HG03378 (cell line): ENCODE results near the gene SIK1.
"Not testable (repeated sequence)": the region's sequence is repeated elsewhere in the genome, so short reads cannot be mapped to it uniquely, and the experiment has no call there.

ENCODE experiments used
- ATAC-seq: cut with Tn5 transposase; IDR thresholded peaks from one replicate; pipeline ENCODE4 v1.9.1; 2021; ENCODE audit warnings: mild to moderate bottlenecking, moderate library complexity; ENCODE audit not compliant: unreplicated experiment

The SIK1 gene

DNA sequence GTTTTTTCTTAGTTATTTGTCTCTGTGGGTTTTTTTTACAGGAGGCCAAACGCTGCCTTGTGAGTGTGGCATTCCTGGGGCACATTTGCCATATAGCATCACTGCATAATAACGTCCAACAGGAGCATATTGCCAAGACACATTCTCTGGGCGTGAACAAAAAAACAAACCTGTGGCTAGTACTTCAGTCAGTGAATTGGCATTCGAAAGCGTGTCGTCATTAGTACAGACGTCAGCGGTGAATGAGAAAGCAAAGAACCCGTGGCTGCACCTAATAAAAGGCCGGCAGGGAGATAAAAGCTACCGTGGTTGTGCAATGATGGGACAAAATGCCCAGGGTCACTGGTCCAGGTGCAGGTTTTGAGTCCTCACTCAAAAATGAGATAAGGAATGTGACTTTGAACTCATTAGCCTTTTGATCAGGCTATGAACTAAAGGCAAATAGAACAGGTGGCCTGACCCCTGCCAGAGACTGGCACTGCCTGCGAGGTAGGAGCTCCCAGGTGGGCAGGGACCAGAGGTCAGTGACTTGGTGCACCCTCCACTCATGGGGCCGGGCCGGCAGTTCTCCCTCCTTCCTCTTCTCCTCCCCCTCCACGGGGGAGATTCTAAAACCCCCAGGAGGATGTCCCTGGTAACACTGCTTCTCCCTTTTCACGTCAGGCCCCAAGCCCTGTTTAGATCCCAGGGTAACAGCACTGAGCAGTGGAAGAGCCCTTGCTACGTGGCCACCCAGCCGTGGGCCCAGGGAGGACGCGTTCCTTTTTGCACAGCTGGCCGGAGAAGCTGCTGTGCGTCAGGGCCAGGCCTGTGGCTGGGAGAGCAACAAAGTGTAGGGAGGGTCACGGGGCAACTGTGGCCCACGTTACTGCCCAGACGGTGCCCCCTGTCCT lies 14.2 kb upstream of the SIK1 start:
- ATAC-seq, result not testable (repeated sequence)

DNA sequence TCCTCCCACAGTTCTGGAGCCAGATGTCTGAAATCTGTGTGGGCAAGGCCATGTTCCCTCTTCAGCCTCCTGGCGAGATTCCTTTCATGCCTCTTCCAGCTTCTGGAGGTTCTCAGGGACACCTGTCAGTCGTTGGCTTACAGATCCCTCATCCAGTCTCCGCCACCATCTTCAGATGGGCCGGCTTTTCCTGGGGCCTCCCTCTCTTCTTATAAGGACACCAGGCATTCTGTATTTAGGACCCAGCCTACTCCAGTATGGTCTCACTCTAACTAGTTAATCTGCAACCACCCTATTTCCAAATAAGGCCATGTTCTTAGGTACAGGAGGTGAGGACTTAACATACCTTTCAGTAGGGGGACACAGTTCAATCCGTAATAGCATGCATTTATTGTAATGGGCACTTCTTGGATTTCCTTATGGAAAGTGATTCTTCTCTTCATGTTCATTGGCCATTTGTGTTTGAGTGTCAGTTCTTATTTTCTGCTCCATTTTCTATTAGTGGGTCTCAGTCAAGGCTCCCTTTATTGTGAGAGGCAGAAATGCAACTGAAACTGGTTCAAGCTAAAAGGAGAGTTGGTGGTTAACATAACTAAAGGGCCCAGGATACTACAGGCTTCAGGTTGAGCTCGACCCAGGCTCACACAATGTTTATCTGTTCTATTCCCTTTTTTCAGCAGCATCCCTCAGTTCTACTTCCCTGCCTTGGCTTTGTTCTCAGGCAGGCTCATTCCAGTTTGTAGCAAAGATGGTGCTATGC lies 12.6 kb upstream of the SIK1 start:
- not testable (repeated sequence) for ATAC-seq

DNA sequence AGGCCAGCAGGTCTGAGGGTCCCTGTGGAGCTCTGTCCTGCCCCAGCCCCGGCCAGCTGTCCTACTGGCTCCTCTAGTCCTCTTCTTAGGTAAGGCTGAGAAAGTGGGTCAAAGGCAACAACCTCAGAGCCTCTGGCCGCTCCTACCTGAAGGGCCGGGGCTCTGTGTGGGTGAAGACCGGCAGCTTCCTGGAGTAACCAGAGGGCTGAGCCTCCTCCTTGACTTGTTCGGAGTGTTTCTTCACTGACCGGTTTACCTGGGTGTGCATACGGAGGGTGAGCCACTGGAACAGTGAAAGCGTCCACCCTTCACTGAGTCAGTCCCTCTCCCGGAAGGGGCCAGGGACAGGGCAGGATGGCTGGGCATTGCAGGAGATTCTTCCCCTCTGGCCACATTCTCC lies 9.3 kb upstream of the SIK1 start:
- not testable (repeated sequence) for ATAC-seq

DNA sequence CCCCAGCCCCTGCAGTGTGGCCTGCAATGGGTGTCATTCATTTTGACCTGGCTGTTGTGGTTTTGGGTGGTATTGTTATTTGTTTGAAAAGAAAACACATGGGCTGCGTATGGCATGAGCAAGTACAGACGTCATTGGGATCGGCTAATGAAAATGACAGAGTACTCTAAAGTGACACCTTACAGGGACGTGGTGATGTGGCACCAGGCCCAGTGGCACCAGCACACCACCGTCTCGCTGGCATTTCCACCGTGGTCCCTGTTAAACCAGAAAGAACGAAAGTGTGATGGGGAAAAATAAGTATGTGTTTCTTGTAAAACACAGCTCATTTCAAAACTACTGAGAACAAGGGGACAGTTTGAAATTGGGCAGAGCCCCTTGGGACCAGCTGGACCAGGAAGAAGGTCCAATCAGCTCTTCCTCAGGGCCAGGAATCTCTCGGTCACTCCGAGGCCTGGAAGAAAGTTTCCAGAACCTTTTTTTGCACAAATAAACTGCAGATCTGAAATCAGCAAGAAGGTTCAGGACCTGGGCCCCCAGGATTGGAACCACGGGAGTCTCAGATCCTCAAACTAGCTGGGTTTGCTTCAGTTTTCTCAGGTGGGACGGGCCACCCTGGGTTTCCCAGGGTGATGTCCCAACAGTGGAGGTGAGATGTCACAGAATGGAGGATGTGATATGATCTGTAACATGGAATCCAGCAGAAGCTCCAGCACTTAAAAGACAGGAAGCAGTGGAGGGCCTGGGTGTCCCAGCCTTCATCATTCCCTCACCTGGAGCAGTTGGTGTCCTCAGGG lies 6.6 kb upstream of the SIK1 start:
- ATAC-seq, result not testable (repeated sequence)

DNA sequence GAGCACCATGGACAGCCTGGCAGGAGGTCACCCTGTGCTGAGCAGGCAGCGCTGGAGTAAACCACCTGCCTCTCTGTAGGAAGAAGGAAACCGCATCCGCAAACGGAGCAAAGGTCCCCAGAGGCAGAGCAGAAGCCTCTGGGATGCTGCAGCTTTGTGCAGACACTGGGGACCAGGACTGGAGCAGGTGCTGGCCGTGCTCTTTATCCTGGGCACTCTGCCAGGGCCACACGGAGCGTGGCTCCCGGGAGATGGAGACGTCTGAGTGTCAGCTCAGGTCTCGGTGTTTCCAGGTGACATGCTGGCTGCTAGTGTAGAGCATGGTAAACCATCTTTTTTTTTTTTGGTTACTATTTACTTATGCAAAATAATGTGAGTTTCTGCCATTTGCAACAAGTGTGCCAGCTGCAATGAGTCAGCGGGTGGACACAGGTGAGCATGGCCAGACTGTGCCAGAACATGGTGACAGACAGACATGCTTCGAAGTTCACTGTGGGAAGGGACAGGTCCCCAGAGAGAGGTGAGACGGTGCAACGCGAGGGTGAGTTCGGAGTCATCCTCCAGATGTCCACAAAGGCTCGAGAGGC lies 4.0 kb upstream of the SIK1 start:
- ATAC-seq, result not testable (repeated sequence)

DNA sequence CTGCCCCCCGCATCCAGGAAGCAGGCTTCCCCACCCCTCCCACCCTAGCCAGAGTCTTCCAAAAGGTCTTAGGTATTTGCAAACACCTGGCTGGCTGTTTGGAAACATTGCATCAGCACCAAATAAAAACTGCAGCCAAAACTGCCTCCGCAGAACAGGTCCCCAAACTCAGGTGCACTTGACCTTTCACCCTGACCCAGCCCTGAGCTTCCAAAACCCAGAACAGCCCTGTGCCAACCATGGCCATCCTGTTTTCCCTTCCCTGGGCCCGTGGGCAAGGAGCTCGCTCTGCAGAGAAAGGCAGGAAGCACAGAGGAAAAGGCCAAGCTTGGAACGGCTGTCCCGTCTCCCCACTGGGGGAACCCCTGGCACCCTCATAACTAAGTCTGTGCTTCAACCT lies 2.0 kb upstream of the SIK1 start:
- not testable (repeated sequence) for ATAC-seq

DNA sequence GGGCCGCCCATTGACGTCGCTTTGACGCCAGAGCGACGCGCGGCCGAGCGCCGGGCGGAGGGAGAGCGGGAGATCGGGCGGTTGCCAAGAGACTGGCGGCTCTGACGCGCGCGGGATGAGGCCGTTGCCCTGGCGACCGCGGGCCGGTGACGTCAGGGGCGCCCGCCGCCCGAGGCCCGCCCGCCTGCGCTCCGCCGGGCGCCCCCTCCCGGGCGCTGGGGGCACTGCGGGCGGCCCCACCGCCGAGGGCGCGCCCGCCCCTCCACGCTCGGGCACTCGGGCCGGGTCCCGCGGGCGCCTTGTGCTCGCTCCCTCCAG lies 270 bp upstream of the SIK1 start:
- ATAC-seq, result peak; percentile 52

DNA sequence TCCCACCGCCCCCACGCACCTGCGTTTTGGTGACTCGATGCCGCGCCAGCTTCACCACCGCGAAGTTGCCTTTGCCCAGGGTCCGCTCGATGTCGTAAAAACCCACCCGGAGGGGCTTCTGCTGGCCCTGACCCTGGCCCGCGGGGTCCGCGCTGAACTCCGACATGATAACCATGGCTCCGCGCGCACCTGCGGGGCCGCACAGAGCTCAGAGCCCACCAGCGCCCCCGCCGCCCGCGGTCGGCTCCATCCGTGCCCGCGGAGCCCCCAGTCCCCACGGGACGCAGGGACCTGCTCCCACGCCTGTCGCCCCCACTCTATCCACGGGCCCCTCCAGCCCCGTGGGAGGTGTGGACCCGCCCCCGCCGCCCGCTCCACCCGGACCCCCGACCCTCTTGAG lies 927 bp downstream of the SIK1 start:
- not testable (repeated sequence) for ATAC-seq

DNA sequence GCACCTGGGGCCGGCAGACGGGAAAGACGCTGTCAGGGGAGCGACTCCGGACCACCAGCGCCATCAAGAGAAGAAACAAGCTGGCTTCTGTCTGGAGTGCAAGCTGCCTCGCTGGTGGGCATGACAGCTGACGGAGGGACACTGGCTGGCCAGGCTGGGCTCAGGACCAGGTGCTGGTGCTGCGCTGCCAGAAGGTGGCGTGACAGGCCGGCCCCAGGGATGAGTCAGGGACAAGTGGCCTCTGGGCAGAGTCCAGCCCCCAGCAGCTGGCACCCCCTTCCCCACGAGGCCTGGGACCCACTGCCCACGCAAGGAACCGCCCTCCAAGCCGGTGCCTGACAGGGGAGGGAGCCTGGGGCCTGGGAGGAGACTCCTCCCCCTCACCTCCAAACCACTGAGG lies 7.5 kb downstream of the SIK1 start:
- ATAC-seq, result not testable (repeated sequence)

DNA sequence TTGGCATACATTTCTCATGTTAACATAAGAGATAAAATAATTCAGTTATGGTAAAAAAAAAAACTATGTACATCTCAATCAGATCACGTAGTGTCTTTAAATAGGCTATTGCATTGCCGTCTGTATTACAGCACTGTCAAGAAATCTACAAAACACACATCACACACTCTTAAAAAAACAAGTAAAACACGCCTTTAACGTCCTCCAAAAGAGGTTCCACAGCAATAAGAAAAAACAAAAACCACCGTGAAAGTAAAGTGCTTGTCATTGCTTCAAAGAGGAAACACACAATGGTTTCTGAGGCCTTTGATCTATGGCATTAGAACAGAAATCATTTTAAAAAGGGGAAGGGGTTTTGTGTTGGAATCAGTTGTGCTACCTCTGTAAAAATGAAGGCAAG lies 12.4 kb downstream of the SIK1 start:
- ATAC-seq, result not testable (repeated sequence)

DNA sequence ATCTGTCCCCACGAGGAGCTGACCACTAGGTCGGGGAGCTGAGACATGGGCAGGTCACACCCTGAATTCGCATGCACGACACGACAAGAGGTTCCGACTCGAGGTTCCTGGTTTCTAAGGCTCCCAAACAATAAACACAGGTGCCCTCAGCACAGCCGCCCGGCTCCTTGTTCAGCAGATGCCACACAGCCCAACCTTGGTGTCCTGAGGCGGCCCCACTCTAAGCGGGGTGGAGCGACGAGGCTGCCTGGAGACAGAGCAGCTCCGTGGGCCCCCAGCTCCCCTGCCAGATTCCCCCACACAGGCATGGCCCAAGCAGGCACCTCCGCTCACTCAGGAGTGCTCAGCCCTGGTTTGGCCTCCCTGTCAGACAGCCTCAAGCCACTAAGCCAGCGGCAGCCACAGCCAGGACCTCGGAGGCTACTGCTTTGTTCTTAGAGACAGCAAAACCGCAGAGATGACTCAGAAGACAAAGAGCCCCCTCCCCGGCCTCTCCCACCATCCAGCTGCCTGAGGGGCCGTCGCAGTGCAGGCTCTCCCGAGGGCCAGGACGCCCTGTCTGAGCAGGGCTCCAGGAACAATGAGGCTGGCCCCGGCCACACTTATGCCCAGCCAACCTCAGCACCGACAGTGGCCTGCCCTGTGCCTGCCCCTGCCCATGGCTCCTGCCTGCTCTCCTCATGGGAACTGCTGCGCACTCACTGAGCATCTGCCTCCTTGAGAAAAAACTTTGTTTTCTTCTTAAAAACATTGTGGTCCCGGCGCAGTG lies 14.7 kb downstream of the SIK1 start:
- ATAC-seq, result not testable (repeated sequence)

DNA sequence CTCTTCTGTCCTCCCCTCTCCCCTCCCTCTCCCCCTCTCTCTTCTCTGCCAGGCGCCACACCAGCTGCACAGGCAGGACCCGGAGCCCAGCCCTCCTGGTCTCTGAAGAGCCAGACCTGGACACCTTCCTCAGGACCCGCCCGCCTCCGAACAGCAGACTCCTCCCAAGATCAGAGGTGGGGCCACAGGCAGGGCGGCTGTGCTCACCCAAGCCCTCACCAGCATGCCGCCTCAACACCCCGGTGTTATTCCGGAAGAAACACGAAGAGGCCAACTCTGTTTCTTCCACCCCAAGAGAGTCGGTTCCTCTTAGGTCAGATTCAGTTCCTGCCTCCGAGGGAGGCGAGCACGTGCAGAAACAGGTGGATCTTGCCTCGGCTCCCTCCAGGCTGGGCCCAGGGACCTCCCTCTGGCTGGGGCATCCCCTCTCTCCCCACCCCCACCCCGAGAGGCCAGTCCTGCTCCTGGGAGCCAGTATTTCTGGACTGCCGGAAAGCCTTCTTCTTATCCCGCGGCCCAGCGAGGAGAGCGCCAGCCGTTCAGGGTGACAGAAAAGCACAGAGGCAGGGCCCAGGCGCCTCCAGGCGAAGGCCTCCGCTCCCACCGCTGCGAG lies 16.4 kb downstream of the SIK1 start:
- not testable (repeated sequence) for ATAC-seq

DNA sequence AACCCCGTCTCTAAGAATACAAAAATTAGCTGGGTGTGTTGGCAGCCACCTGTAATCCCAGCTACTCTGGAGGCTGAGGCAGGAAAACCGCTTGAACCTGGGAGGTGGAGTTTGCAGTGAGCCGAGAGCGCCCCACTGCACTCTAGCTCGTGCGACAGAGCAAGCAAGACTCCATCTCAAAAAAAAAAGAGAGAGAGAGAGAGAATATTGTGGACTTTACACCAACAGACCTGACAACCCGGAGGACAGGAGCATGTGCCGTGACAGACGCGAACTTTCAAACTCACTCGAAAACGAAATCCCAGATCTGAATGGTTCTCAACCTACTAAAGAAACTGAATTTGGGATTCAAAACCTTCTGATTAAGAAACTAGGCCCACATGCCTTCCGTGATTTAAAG lies 19.8 kb downstream of the SIK1 start:
- ATAC-seq, result not testable (repeated sequence)

DNA sequence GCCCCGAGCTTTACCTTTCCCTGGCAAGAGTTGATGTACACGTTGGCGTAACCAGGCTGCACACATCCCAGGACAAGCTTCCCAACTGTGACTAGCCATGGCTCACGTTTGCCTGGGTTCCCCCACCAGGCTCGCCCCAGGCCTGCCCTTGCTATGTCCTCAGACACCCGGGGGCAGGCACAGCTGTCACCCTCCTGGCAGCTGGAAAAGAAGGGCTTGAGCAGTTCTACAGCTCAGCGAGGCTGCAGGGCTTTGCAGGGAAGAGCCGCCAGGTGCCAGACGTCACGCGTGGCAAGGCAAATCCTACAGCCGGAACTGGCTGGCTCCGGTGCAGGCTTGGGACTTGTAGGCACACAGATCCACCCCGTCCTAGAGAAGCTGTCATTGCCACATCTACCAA lies 22.5 kb downstream of the SIK1 start:
- ATAC-seq, result not testable (repeated sequence)

DNA sequence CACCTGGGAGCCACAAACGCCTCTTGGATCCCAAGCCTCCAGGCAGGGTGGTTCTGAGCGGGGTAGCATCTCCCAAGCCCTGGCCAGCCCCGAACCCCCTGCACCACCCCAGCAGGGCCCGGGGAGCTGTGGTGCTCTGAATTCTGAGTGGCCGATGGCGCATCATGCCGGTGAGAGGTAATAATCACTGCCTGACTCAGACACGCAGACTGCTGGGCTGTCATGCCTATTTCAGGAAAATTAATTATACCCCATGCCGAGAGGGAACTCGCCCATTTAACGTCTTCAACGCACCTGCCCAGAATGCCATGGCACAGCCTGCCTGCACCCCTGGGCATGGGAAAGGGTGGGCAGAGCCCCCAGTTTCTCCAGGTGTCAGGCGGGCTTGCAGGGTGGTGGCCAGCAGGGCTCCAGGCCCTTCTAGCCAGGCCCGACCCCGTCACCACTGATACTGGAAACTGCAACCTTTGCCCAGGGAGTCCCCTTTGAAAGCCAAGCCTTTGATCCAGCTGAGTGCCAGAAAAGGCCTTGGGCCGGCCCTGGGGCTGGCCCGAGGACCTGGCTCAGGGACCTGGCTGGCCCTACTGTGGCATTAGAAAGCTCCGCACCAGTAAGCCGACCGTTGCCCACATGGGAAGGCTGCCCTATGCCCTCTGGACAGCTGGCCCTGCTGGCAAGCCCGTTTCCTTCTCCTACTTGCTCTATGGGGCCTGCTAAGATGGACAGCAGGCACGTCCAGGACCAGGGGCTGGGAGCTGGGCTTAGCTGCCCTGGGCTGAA lies 23.1 kb downstream of the SIK1 start:
- ATAC-seq, result not testable (repeated sequence)

DNA sequence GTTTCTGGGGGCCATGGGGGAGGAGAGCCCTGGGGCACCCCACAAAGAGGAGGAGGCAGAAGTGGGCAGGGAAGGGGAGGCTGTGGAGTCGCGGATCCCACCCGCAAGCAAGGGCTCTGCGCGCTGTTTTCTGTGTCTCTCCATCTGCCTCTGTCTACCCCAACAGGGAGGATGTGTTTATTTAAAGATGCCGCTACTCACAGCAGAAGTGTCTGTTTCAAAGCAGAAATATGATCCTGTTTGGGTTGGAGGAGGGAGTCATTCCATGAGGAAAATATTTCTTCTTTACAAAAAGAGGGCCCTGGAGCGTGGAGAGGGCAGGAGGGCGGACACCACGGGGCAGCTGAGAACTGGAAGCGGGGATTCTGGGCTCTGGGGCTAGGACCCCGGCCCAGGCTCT lies 25.8 kb downstream of the SIK1 start:
- ATAC-seq, result not testable (repeated sequence)

DNA sequence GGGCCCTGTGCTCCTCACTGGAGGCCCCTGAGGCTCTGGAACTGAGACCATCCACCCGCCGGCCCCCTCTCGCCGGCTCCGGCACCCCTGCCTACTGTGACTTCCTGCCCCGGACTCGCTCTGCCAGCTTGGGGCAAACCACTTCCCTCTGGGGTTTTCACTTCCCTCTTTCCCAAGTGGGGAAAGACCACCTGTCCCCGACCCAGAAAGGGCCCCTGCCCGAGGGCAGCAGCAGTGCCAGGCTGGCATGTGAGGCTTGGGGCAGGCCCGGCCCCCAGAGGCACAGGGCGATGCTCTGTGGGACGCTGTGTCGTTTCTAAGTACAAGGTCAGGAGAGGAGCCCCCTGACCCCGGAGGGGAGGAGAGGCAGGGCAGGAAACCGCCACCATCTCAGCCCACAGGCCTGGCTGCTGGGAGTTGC lies 27.3 kb downstream of the SIK1 start:
- not testable (repeated sequence) for ATAC-seq

DNA sequence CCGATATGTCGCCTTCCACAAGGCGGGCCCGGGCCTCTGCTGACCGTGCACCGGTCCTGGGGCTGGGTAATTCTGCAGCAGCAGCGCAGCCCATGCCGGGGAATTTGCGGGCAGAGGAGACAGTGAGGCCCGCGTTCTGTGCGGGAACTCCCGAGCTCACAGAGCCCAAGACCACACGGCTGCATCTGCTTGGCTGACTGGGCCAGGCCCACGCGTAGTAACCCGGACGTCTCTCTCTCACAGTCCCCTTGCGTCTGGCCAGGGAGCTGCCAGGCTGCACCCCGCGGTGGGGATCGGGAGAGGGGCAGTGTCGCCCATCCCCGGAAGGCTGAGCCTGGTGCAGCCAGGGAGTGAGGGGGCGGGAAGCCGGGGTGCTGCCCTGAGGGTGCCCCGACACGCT lies 27.8 kb downstream of the SIK1 start:
- not testable (repeated sequence) for ATAC-seq

DNA sequence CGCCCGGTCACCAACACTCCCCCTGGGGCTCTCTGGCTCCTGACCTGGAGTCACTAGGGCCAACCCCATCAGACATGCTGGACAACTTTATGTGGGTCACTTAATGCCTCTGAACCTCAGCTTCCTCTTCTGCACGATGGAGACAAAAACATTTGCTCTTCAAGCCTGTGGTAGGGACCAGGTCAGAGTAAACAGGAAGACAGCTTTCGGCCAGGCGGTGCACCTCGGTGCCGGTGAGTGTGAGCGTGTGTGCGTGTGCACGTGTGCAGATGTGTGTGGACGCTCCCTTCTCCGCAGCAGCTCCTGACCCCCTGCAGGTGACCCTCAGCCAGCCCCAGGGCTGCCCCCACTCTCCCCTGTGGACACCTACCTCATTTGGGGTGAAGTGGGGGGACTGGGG lies 28.4 kb downstream of the SIK1 start:
- ATAC-seq, result not testable (repeated sequence)
